Kidney (tissue), 11 donors: ENCODE data around the gene CBS. TPM values are rescaled to one million over a fixed set of nuclear protein-coding genes. Genes with fewer than 3 reads are reported as not detected.
"Not testable (repeated sequence)": the region's sequence is repeated elsewhere in the genome, so short reads cannot be mapped to it uniquely, and the experiment has no call there.

Experiments used
- DNase-seq, 5 donors: peaks; one replicate each; pipeline ENCODE4 v3.0.0-alpha.2; 2013 to 2020
- FAIRE-seq: peaks from 2 replicates; lab custom pipeline; 2012; peaks lifted over from hg19 to GRCh38; lab: Jason Lieb, UNC
- H3K27ac ChIP-seq, 2 donors: one replicate each; pipeline ENCODE4 v1.7.0; 2013; ENCODE audit warnings: low read depth in 2 of 2, low read length in 2 of 2, inconsistent platforms in 1 of 2
- H3K27me3 ChIP-seq: one replicate; pipeline ENCODE4 v1.7.1; 2013; ENCODE audit warnings: low read length, inconsistent platforms; ENCODE audit not compliant: control insufficient read depth, insufficient read depth
- H3K36me3 ChIP-seq, 3 donors: one replicate each; pipeline versions ENCODE4 v1.7.0 to v1.7.1; 2013; ENCODE audit warnings: low read length in 3 of 3, control low read depth in 1 of 3, inconsistent platforms in 1 of 3; ENCODE audit not compliant: insufficient read depth in 3 of 3, control insufficient read depth in 2 of 3
- H3K4me1 ChIP-seq, 3 donors: one replicate each; pipeline versions ENCODE4 v1.7.0 to v1.7.1; 2013; ENCODE audit warnings: low read length in 3 of 3, inconsistent platforms in 1 of 3, low read depth in 1 of 3; ENCODE audit not compliant: control insufficient read depth in 2 of 3, insufficient read depth in 2 of 3
- H3K4me3 ChIP-seq, 3 donors: one replicate each; pipeline versions ENCODE4 v1.7.0 to v1.8.1; 2013; ENCODE audit warnings: low read length in 3 of 3, control low read depth in 1 of 3, inconsistent platforms in 1 of 3
- H3K9ac ChIP-seq, 3 donors: one replicate each; pipeline versions ENCODE4 v1.7.0 to v1.7.1; 2013; ENCODE audit warnings: low read length in 3 of 3, control low read depth in 1 of 3, inconsistent platforms in 1 of 3
- H3K9me3 ChIP-seq, 3 donors: one replicate each; pipeline versions ENCODE4 v1.7.0 to v1.7.1; 2013; ENCODE audit warnings: low read length in 3 of 3, control low read depth in 1 of 3, inconsistent platforms in 1 of 3; ENCODE audit not compliant: control insufficient read depth in 2 of 3, insufficient read depth in 1 of 3
- intact Hi-C: fragments of 100-400 bp; cut with DNase I; formaldehyde crosslinking; loops from one replicate; pipeline ENCODE4 v1.11.1; 2022
- polyA plus RNA-seq: library from polyadenylated mRNA; stranded (reverse); fragments of 350-450 nt; fragmentation: Illumina TruSeq; extraction: RNeasy Lipid Tissue Mini Kit (QIAGEN cat#74804); gene quantifications from one replicate; pipeline ENCODE4 v1.2.3, GENCODE V29; 2014; ENCODE audit warnings: low read depth, low replicate concordance; ENCODE audit not compliant: insufficient read depth
- total RNA-seq: library from RNA; stranded (reverse); fragmentation: NEBNext Ultra II Directional; extraction: Animal tissue kit (Norgen Biotek cat#: 25700); gene quantifications from one replicate; pipeline ENCODE4 v1.2.1, GENCODE V29; 2021
- donor health status: control.
- donor health status: control.
- donor health status: DM: yes; HTN: yes; CAD: no.
- donor health status: Normal renal cell carcinoma (clear cell type).

Gene CBS
- total and polyA plus RNA-seq, 2 donors from 2014 or later, result 6.4 to 32.1 TPM

DNA sequence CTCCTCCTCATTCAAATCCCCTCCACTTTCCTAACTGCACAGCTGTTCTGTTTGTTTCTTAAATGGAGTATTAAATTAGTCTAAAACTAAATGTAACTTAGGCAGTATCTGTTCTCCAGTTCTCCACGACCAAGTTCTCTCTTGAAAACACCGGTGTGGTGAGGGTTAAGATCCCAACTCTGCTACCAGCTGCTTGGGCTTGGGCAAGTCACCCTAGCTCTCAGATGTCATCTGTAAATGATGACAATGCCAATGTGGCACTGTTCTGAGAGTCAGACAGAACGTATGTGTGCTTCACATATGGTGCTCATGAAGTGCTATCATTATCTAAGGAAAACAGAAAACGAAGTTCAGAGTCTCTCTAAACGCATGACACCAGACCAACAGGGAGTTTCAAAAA lies 29.0 kb upstream of the CBS start:
- H3K36me3 ChIP-seq, intact Hi-C loops, H3K9me3 ChIP-seq, DNase-seq, FAIRE-seq, H3K9ac ChIP-seq, H3K27me3 ChIP-seq, H3K27ac ChIP-seq, H3K4me3 ChIP-seq, H3K4me1 ChIP-seq: not testable (repeated sequence)

DNA sequence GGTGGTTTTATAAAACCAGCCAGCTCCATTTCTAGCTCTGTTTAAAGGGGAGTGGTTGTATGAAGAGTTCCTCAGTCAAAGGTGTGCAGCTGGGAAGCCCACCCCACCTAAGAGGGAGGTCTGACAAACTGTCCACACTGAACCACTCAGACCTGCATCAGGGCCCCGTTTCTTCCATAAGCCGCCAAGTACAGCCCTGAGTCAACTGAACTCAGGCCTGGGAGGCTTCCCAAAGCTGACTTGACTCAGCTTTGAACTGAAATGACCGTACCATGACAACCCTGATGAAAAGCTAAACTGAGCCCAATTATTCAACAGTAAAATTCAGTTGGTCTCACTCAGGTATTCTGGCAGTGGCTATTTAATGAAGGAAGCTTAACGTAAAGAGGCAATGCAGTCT lies 26.6 kb upstream of the CBS start:
- intact Hi-C loops, H3K9me3 ChIP-seq, DNase-seq, H3K36me3 ChIP-seq, FAIRE-seq, H3K9ac ChIP-seq, H3K27ac ChIP-seq, H3K4me3 ChIP-seq, H3K27me3 ChIP-seq, H3K4me1 ChIP-seq: not testable (repeated sequence)

DNA sequence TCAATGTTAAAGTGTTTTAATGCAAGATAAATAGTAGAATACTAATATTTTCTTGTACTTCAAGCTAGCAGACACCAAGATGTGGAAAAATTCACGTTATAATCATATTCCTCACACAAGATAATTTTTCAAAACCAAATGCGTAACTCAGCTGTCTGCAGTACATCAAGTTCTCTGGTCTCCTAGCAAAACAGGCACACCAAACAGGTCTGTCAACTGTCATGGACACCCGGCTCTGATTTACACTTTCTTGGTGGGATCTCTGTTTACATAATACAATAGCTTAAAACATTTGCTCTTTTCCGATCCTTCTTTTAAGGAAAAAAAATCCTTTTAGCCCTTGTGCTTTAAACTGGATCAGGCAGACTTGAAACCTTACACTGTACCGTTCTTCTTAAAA lies 26.0 kb upstream of the CBS start:
- DNase-seq, H3K36me3 ChIP-seq, H3K9me3 ChIP-seq, H3K27ac ChIP-seq, H3K4me3 ChIP-seq, H3K4me1 ChIP-seq, H3K27me3 ChIP-seq, FAIRE-seq, intact Hi-C loops, H3K9ac ChIP-seq: not testable (repeated sequence)

DNA sequence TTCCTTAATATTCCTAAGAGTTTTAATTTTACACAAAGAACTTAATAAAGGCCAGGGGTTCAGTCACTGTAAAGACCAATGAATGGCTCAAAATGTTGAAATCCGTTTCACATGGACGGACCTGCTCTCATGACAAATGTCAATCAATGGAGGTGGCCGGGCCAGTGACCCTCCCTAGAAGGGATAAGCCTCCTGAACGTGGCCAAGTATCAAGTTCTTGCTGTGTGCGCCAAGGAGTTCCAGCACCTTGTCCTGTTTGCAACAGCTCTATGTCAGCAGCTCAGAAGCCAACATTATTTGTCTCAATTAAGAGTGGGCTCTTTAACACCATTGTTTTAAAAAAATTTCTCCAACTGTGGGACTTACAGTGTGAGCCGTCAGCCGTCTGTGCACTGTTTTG lies 25.4 kb upstream of the CBS start:
- FAIRE-seq, H3K36me3 ChIP-seq, intact Hi-C loops, H3K27ac ChIP-seq, H3K27me3 ChIP-seq, H3K9me3 ChIP-seq, H3K9ac ChIP-seq, H3K4me1 ChIP-seq, H3K4me3 ChIP-seq, DNase-seq: not testable (repeated sequence)

DNA sequence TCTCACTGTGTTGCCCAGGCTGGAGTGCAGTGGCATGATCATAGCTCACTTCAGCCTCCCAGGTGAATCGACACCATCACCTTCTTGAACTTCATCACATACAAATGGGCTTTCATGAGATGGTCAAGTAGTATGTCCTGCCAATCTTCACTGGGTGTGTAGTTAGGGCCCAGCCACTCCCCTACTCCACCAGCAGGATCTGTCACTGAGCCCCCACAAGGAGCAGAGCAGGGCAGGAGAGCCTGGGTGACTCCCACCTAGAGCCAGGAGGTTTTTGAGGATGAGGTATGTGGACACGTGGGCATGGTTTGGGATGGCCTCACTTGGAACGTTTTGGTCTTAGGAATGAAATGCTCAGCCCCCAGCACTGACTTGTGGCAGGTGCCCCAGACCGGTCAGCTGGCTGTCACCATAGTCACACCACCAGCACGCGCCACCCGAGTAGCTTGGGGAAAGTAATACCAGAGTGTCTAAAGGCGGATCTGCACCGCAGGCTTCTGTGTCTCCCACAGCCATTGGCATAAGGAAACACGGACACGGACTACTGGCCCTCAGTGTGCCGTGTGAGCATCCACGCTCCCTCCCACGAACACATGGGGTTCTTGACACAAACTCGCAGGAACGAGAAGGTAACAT lies 16.5 kb upstream of the CBS start:
- DNase-seq, FAIRE-seq: not testable (repeated sequence)

DNA sequence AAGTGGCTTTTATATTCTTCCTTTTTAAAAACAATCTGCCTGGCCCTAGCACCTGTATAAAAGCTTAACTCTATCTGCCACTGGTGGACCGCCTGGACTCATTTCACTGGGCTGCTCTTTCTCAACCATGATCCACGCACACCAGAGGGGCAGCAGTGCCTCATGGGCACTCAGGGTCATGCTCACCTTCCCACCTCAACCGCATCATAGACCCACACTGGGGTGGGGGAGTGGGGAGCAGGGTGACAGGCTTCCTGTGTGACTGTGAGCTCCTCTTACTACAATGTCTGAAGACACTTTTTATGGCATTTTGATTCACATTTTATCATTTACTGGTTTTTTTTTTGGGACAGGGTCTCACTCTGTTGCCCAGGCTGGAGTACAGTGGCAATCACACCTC lies 15.3 kb upstream of the CBS start:
- H3K27me3 ChIP-seq, intact Hi-C loops, FAIRE-seq, H3K9me3 ChIP-seq, H3K4me1 ChIP-seq, H3K4me3 ChIP-seq, DNase-seq, H3K9ac ChIP-seq, H3K27ac ChIP-seq, H3K36me3 ChIP-seq: not testable (repeated sequence)

More for the DNA sequence above, 16.5 kb upstream of the CBS start:
- H3K4me3 ChIP-seq, H3K9me3 ChIP-seq, H3K36me3 ChIP-seq, H3K9ac ChIP-seq, H3K27ac ChIP-seq, H3K4me1 ChIP-seq, H3K27me3 ChIP-seq, intact Hi-C loops: not testable (repeated sequence)

DNA sequence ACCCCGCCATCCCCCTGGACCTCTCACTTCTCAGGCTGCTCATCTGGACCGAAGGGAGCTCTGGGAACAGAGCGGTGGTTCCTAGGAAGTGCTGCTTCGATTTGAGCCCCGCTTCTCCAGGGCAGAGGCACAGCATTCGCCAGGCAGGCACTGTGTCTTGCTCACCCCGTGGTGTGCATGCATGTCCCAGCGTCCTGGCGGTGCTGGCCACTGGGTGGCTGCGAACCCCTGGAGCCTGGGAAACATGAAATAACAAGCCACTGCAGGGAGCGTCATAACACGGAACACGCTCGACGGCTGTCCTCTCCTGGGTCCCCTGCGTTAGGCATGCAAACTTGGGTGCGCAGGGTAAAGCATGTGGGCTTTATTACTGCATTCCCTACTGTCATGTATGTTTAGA lies 13.8 kb upstream of the CBS start:
- intact Hi-C loops, H3K27ac ChIP-seq, H3K36me3 ChIP-seq, H3K4me1 ChIP-seq, H3K9ac ChIP-seq, H3K27me3 ChIP-seq, DNase-seq, H3K4me3 ChIP-seq, H3K9me3 ChIP-seq, FAIRE-seq: not testable (repeated sequence)

DNA sequence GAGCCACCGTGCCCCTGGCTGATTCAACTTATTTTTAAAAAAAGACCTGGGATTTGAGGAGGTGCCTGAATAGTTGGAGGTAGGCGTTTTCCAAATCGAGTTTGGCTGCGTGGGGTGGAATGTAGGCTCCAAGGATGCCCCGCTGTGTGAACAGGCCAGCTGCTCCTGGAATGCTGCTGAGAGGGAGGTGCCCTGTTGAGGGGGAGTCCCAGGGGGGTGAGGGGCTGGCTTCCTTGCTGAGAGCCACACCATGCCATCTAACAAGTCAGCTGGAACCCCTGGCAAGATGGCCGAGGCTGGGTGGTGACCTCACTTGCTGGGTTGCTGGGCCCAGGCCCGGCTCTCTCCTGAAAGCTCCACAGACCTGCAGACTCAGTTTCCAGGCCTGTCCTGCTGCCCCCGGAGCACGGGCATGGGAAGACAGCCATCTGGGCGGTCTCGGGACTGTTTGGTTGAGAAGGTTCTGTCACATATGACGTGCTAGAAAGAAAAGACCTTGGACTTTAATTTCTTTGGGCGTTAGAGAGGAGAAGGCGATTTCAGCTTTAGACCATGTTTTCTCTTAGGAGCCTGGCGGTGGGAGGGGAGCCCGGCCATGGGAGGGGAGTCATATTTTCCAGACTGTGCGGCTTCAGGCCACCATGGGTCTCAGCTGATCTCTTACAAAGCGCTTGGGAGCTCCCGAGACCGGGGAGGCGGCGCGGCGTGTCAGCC lies 7.1 kb upstream of the CBS start:
- H3K36me3 ChIP-seq, H3K9ac ChIP-seq, H3K27ac ChIP-seq, FAIRE-seq, DNase-seq, intact Hi-C loops, H3K4me1 ChIP-seq, H3K27me3 ChIP-seq, H3K9me3 ChIP-seq, H3K4me3 ChIP-seq: not testable (repeated sequence)
